CD14-positive monocyte (primary cell): ENCODE measurements around the gene PDE11A. TPM values are rescaled to one million over a fixed set of nuclear protein-coding genes. Genes with fewer than 3 reads are reported as not detected.

Experiments used
- DNase-seq, 3 donors: peaks; one replicate each; pipeline ENCODE4 v3.0.0-alpha.2; 2011 to 2022
- H2AFZ ChIP-seq: 2 replicates; pipeline ENCODE4 v1.6.0; 2012; ENCODE audit warnings: mild to moderate bottlenecking, low read depth, low read length, inconsistent platforms; ENCODE audit not compliant: insufficient read depth, poor library complexity, severe bottlenecking
- H3K27ac ChIP-seq, 2 donors: 1 replicate in 1 of 2; 2 replicates in 1 of 2; pipeline ENCODE4 v1.5.1; 2012 to 2013; ENCODE audit warnings: low read length in 2 of 2, control low read depth in 1 of 2, inconsistent platforms in 1 of 2, low read depth in 1 of 2, mild to moderate bottlenecking in 1 of 2
- H3K27me3 ChIP-seq, 2 donors: one replicate each; pipeline versions ENCODE4 v1.6.0 to v1.6.1; 2011 to 2013; ENCODE audit warnings: low read length in 2 of 2; ENCODE audit not compliant: control insufficient read depth in 2 of 2, insufficient read depth in 2 of 2
- H3K36me3 ChIP-seq, 2 donors: replicated peaks in 1 of 2; 1 replicate in 1 of 2; 2 replicates in 1 of 2; pipeline versions ENCODE4 v1.5.1 to v1.6.1; 2012 to 2013; ENCODE audit warnings: low read length in 2 of 2, control low read depth in 1 of 2, inconsistent platforms in 1 of 2, mild to moderate bottlenecking in 1 of 2; ENCODE audit not compliant: insufficient read depth in 2 of 2, control insufficient read depth in 1 of 2
- H3K4me1 ChIP-seq, 2 donors: 1 replicate in 1 of 2; 2 replicates in 1 of 2; pipeline versions ENCODE4 v1.5.1 to v1.6.1; 2012 to 2013; ENCODE audit warnings: low read length in 2 of 2, control low read depth in 1 of 2, inconsistent platforms in 1 of 2, mild to moderate bottlenecking in 1 of 2, moderate library complexity in 1 of 2; ENCODE audit not compliant: insufficient read depth in 2 of 2, control insufficient read depth in 1 of 2
- H3K4me2 ChIP-seq: replicated peaks from 2 replicates; pipeline ENCODE3; 2012; ENCODE audit warnings: low read length, moderate library complexity, mild to moderate bottlenecking; ENCODE audit not compliant: poor library complexity, severe bottlenecking; ENCODE audit errors: extremely low read depth
- H3K4me3 ChIP-seq, 3 experiments: fragments of 200-600 bp in 1 of 3; sonication (generic) in 1 of 3; replicated peaks in 1 of 3; 1 replicate in 2 of 3; 2 replicates in 1 of 3; pipeline ENCODE4 v1.5.1; 2011 to 2013; ENCODE audit warnings: low read length in 3 of 3, mild to moderate bottlenecking in 3 of 3, control low read depth in 2 of 3, low read depth in 2 of 3, inconsistent platforms in 1 of 3, moderate library complexity in 1 of 3
- H3K79me2 ChIP-seq: 2 replicates; pipeline ENCODE4 v1.6.0; 2012; ENCODE audit warnings: mild to moderate bottlenecking, control low read depth, inconsistent platforms, low read length, moderate library complexity; ENCODE audit not compliant: insufficient read depth
- H3K9ac ChIP-seq: 2 replicates; pipeline ENCODE4 v1.6.0; 2017; ENCODE audit warnings: low read length, mild to moderate bottlenecking; ENCODE audit not compliant: insufficient read depth, poor library complexity, severe bottlenecking
- H3K9me3 ChIP-seq, 2 donors: replicated peaks in 1 of 2; 1 replicate in 1 of 2; 2 replicates in 1 of 2; pipeline versions ENCODE4 v1.5.1 to v1.6.1; 2012 to 2013; ENCODE audit warnings: low read length in 2 of 2, control low read depth in 1 of 2; ENCODE audit not compliant: control insufficient read depth in 1 of 2, insufficient read depth in 1 of 2
- H4K20me1 ChIP-seq: 2 replicates; pipeline ENCODE4 v1.6.0; 2012; ENCODE audit warnings: mild to moderate bottlenecking, low read length, control low read depth, moderate library complexity; ENCODE audit not compliant: insufficient read depth
- H3K27ac Mint-ChIP-seq, 7 donors: one replicate each; pipeline ENCODE4 v1.8.0; 2020; ENCODE audit warnings: mild to moderate bottlenecking in 7 of 7, mixed read lengths in 7 of 7, moderate library complexity in 6 of 7, inconsistent platforms in 2 of 7
- H3K27me3 Mint-ChIP-seq, 3 donors: one replicate each; pipeline ENCODE4 v1.8.0; 2021 to 2022; ENCODE audit warnings: low read depth in 3 of 3, mild to moderate bottlenecking in 3 of 3, mixed read lengths in 3 of 3, moderate library complexity in 3 of 3, inconsistent platforms in 1 of 3
- H3K36me3 Mint-ChIP-seq, 2 donors: one replicate each; pipeline ENCODE4 v1.8.0; 2020; ENCODE audit warnings: mixed read lengths in 2 of 2, inconsistent platforms in 1 of 2, mild to moderate bottlenecking in 1 of 2
- H3K4me1 Mint-ChIP-seq: one replicate; pipeline ENCODE4 v1.8.0; 2020; ENCODE audit warnings: mild to moderate bottlenecking, mixed read lengths
- H3K4me3 Mint-ChIP-seq, 2 donors: one replicate each; pipeline ENCODE4 v1.8.0; 2020; ENCODE audit warnings: mild to moderate bottlenecking in 2 of 2, mixed read lengths in 2 of 2, moderate library complexity in 1 of 2
- H3K9me3 Mint-ChIP-seq, 7 donors: one replicate each; pipeline ENCODE4 v1.8.0; 2020 to 2022; ENCODE audit warnings: mixed read lengths in 7 of 7, mild to moderate bottlenecking in 6 of 7, moderate library complexity in 6 of 7, inconsistent platforms in 2 of 7
- CTCF ChIP-seq: fragments of 200-600 bp; IDR thresholded peaks from one replicate; pipeline ENCODE4 v1.8.0; 2022; ENCODE audit warnings: antibody characterized with exemption, mild to moderate bottlenecking
- WGBS: methylation state at CpG from one replicate; pipeline ENCODE4 v1.1.5; 2013; ENCODE audit warnings: missing lambda C conversion rate; ENCODE audit not compliant: insufficient coverage; 5-methylcytosine and 5-hydroxymethylcytosine counted together
- intact Hi-C, 2 donors: fragments of 100-400 bp; cut with micrococcal nuclease; formaldehyde crosslinking; loops; one replicate each; pipeline versions ENCODE4 v1.15.0 to v1.15.1; 2023
- polyA plus RNA-seq, 3 donors: library from polyadenylated mRNA; depleted of rRNA in 1 of 3; unstranded in 2 of 3; stranded (reverse) in 1 of 3; fragments of 300-500 nt in 2 of 3; fragments of >200 nt in 1 of 3; fragmentation: Illumina TruSeq in 2 of 3; gene quantifications; 1 replicate in 2 of 3; 2 replicates in 1 of 3; pipeline ENCODE4 v1.2.3, GENCODE V29; 2012 to 2021

Gene PDE11A
- polyA plus RNA-seq, 3 donors = not detected

- H3K4me3 ChIP-seq = no peak overlapping the region
- no peak overlapping the region for H2AFZ ChIP-seq
- H3K27me3 ChIP-seq = no peaks in the 10 kb centered on the region
- Mint-ChIP-seq H3K4me3 (no peak overlapping the region), H3K27ac (peak overlapping the region in 2 of 7 donors; percentile 4 to 14), H3K27me3 (peaks cover 0 to 4% (median 0%) of the 10 kb centered on the region in 3 donors), H3K4me1 (peaks cover 8% of the 10 kb centered on the region), H3K36me3 (no peaks in the 10 kb centered on the region), H3K9me3 (peaks cover 2 to 11% (median 5%) of the 10 kb centered on the region in 7 donors)
- H3K36me3 ChIP-seq = no peaks in the 10 kb centered on the region
- no peak for DNase-seq
- 72% methylated on average over 4 of the region's 7 CpGs for WGBS
- H3K9ac ChIP-seq = no peak overlapping the region
- H3K9me3 ChIP-seq = no peaks in the 10 kb centered on the region
- intact Hi-C loops = no loop called here
- H3K27ac ChIP-seq = no peak overlapping the region
- no peak for TF ChIP-seq CTCF
- no peaks in the 10 kb centered on the region for H3K4me1 ChIP-seq
- no peaks in the 10 kb centered on the region for H3K79me2 ChIP-seq
- no peaks in the 10 kb centered on the region for H4K20me1 ChIP-seq
- no peak overlapping the region for H3K4me2 ChIP-seq
These were observed 333.9 kb downstream of the PDE11A start for GRCh38 chr2:177738461-177739235.

GRCh38 chr2:177735318-177735803, 337.2 kb downstream of the PDE11A start:
- no peak overlapping the region for H2AFZ ChIP-seq
- H3K4me1 ChIP-seq = no peaks in the 10 kb centered on the region
- TF ChIP-seq CTCF = no peak
- no peak overlapping the region for H3K9ac ChIP-seq
- no peak overlapping the region for H3K4me3 ChIP-seq
- peaks cover 0 to 9% (median 3%) of the 10 kb centered on the region in 7 donors for H3K9me3 Mint-ChIP-seq
- H3K4me1 Mint-ChIP-seq = peaks cover 8% of the 10 kb centered on the region
- no peaks in the 10 kb centered on the region for H3K79me2 ChIP-seq
- no peak overlapping the region for H3K27ac Mint-ChIP-seq
- no peak overlapping the region for H3K4me3 Mint-ChIP-seq
- no peaks in the 10 kb centered on the region for H3K27me3 ChIP-seq
- H4K20me1 ChIP-seq = no peaks in the 10 kb centered on the region
- H3K36me3 ChIP-seq = no peaks in the 10 kb centered on the region
- DNase-seq = no peak
- 96% methylated on average over 4 of the region's 6 CpGs for WGBS
- intact Hi-C loops = no loop called here
- peaks cover 2% of the 10 kb centered on the region in 3 donors for H3K27me3 Mint-ChIP-seq
- no peaks in the 10 kb centered on the region for H3K36me3 Mint-ChIP-seq
- no peak overlapping the region for H3K4me2 ChIP-seq
- no peaks in the 10 kb centered on the region for H3K9me3 ChIP-seq
- no peak overlapping the region for H3K27ac ChIP-seq
